ENCODE measurements around the gene LIPM. TPM values are rescaled to one million over a fixed set of nuclear protein-coding genes. Genes with fewer than 3 reads are reported as not detected.

Gene LIPM
- total and polyA plus RNA-seq, 7 donors = not detected

DNA sequence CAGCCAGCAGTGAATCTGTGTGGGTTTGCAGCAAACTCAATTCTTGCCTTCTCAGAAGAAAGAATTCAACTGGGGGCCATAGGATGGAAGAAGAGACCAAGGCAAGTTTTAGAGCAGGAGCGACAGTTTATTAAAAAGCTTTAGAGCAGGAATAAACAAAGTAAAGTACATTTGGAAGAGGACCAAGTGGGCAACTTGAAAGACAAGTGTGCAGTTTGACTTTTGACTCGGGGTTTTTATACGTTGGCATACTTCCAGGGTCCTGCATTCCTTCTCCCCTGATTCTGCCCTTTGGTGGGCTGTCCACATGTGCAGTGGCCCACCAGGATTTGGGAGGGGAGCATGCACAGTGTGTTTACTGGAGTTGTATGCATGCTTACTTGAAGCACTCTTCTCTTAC is 52.2 kb downstream of the LIPM start:
- ATAC-seq (no peak), DNase-seq (no peak)
- TF ChIP-seq CTCF (IDR thresholded peaks at IDR 0.05) = no peak
- 41 to 64% (median 59%) methylated on average over 3 of the region's 3 CpGs for WGBS, 3 donors
- no peak overlapping the region for H3K27ac ChIP-seq
- intact Hi-C loops (cut with DNase I) = no loop called here
- H3K4me1 ChIP-seq = no peaks in the 10 kb centered on the region
- no peaks in the 10 kb centered on the region for H3K9me3 ChIP-seq
- H3K4me3 ChIP-seq = no peak overlapping the region
- H3K27me3 ChIP-seq (ENCODE audit: insufficient read depth in 3 of 3, low read length in 2 of 3) = peaks cover 0 to 2% (median 0%) of the 10 kb centered on the region in 3 donors
- H3K36me3 ChIP-seq (ENCODE audit: insufficient read depth in 1 of 2, low read depth in 1 of 2) = no peaks in the 10 kb centered on the region

DNA sequence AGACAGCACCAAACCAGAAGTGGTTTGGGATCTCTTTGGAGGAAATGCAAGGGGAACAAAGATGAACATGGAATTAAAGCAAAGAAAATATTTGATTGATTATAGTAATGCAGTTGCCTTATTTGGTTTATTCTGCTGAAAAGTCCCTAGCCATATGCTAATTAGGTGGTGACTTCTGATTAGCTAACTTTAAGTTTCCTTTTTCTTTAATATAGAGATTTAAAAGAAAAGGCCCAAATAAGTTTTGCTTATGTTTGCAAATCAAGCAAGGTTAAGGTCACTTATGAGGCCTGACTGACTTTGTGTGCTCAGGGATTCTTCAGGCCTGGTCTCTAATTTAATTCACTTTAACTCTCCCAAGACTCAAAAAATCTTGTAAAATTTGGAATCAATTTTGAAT is 55.3 kb downstream of the LIPM start:
- no peak overlapping the region for H3K27ac ChIP-seq
- TF ChIP-seq CTCF (IDR thresholded peaks at IDR 0.05) = no peak
- no peaks in the 10 kb centered on the region for H3K36me3 ChIP-seq (ENCODE audit: insufficient read depth in 1 of 2, low read depth in 1 of 2)
- H3K27me3 ChIP-seq (ENCODE audit: insufficient read depth in 3 of 3, low read length in 2 of 3) = peaks cover 0 to 2% (median 0%) of the 10 kb centered on the region in 3 donors
- no peaks in the 10 kb centered on the region for H3K4me1 ChIP-seq
- no peak overlapping the region for H3K4me3 ChIP-seq
- intact Hi-C loops (cut with DNase I) = no loop called here
- no peak for ATAC-seq
- DNase-seq = no peak
- H3K9me3 ChIP-seq = no peaks in the 10 kb centered on the region

GRCh38 chr10:88858491-88858890 is 56.0 kb downstream of the LIPM start:
- Histone ChIP-seq H3K27ac (no peak overlapping the region), H3K4me1 (no peaks in the 10 kb centered on the region), H3K36me3 (ENCODE audit: insufficient read depth in 1 of 2, low read depth in 1 of 2) (no peaks in the 10 kb centered on the region), H3K4me3 (no peak overlapping the region), H3K27me3 (ENCODE audit: insufficient read depth in 3 of 3, low read length in 2 of 3) (peaks cover 0 to 2% (median 0%) of the 10 kb centered on the region in 3 donors), H3K9me3 (no peaks in the 10 kb centered on the region)
- intact Hi-C loops (cut with DNase I) = no loop called here
- ATAC-seq (no peak), DNase-seq (no peak)
- TF ChIP-seq CTCF (IDR thresholded peaks at IDR 0.05) = no peak
- WGBS, 3 donors = 44 to 70% (median 67%) methylated on average over 2 of the region's 2 CpGs

DNA sequence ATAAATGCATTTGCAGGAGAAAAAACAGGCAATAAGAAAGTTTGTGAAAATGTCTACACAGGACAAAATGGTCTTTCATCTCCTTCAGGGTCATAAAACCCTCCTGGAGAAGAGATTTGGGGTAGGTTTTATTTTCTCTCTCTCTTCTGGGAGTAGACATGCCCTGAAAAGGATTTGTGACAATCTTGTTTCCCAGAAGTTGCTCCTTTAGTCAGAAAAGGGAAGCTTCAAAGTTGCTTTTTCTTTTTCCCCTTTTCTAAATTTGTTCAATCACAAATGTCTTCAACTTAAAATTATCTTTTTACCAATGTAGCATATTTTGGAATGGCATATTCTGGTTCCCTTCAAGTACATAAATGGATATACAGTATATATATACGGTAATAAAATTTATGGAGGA is 58.5 kb downstream of the LIPM start:
- TF ChIP-seq CTCF (IDR thresholded peaks at IDR 0.05) = no peak
- H3K27ac ChIP-seq = no peak overlapping the region
- 38 to 95% (median 93%) methylated on average over 1 of the region's 1 CpG for WGBS, 3 donors

DNA sequence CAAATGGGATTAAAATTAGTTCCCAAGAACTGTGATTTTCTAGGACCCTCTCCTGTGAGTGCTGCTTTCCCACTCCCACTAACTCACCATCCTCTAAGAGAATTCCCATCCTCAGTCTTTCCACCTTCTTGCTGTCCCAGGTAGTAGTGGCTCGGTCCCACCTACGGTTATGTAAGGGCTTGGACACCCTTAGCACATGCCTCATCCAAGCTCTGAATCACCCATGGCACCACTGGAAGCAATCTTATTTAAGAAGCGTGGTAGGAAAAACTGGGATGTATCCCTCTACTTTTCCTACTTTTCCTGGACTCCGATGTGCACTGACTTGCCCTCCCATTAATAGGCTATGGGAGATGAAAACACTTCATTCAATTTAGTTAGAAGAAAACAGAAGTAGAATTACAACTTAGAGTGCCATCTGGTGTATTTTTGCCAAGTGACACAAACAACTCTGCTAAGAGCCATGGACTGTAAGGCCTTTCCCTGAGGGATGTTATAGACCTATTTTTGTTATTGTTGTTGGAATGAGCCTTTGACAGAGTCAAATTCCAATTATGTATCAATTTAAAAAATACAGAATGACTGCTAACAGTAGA is 62.8 kb downstream of the LIPM start:
- H3K4me3 ChIP-seq = no peak overlapping the region
- no peak for TF ChIP-seq CTCF (IDR thresholded peaks at IDR 0.05)
- intact Hi-C loops (cut with DNase I) = no loop called here
- DNase-seq = no peak
- H3K36me3 ChIP-seq (ENCODE audit: insufficient read depth in 1 of 2, low read depth in 1 of 2) = no peaks in the 10 kb centered on the region
- H3K27ac ChIP-seq = no peak overlapping the region
- H3K27me3 ChIP-seq (ENCODE audit: insufficient read depth in 3 of 3, low read length in 2 of 3) = no peaks in the 10 kb centered on the region
- no peaks in the 10 kb centered on the region for H3K9me3 ChIP-seq
- no peak for ATAC-seq
- 81 to 94% (median 83%) methylated on average over 4 of the region's 4 CpGs for WGBS, 3 donors
- H3K4me1 ChIP-seq = no peaks in the 10 kb centered on the region

More for the DNA sequence above, 58.5 kb downstream of the LIPM start:
- Histone ChIP-seq H3K4me3 (no peak overlapping the region), H3K27me3 (ENCODE audit: insufficient read depth in 3 of 3, low read length in 2 of 3) (peaks cover 0 to 2% (median 0%) of the 10 kb centered on the region in 3 donors), H3K9me3 (no peaks in the 10 kb centered on the region), H3K36me3 (ENCODE audit: insufficient read depth in 1 of 2, low read depth in 1 of 2) (no peaks in the 10 kb centered on the region), H3K4me1 (no peaks in the 10 kb centered on the region)
- intact Hi-C loops (cut with DNase I) = no loop called here
- ATAC-seq (no peak), DNase-seq (no peak)
